ENCODE results near the gene SERPINA12.

- no peak for TF ChIP-seq ZBTB21 (CRISPR knock-in tag; IDR thresholded peaks at IDR 0.05; ENCODE audit: borderline replicate concordance)
- TF ChIP-seq CTCF (IDR thresholded peaks at IDR 0.05), result no peak
- TF ChIP-seq E2F5 (CRISPR knock-in tag; IDR thresholded peaks at IDR 0.05), result no peak
- no peak for TF ChIP-seq ZNF121 (CRISPR knock-in tag; IDR thresholded peaks at IDR 0.05)
- no peak for TF ChIP-seq ZNF416 (CRISPR knock-in tag; IDR thresholded peaks at IDR 0.05)
- TF ChIP-seq TEAD4 (CRISPR knock-in tag; IDR thresholded peaks at IDR 0.05), result no peak
- no peak for TF ChIP-seq RELA (CRISPR knock-in tag; IDR thresholded peaks at IDR 0.05; ENCODE audit: borderline replicate concordance)
- no peak for TF ChIP-seq MLX (CRISPR knock-in tag; IDR thresholded peaks at IDR 0.05)
- TF ChIP-seq ESRRA (CRISPR knock-in tag; IDR thresholded peaks at IDR 0.05; ENCODE audit: borderline replicate concordance), result no peak
- TF ChIP-seq ZNF532 (CRISPR knock-in tag; IDR thresholded peaks at IDR 0.05; ENCODE audit: borderline replicate concordance), result no peak
- TF ChIP-seq USF2 (CRISPR knock-in tag; IDR thresholded peaks at IDR 0.05), result no peak
Observed at GRCh38 chr14:94538070-94538740, 28.9 kb upstream of the SERPINA12 start.
